ENCODE results near the gene MYH7B.
A peak's percentile ranks its signal among the peaks of the same experiment; 100 is the strongest.

The MYH7B gene

GRCh38 chr20:34955231-34956040 lies at the start of gene MYH7B, which contains the start of gene GSS:
Gene MYH7B (plus strand): TSS chr20:34955868. CDS start chr20:34978006, 22,138 bp downstream.
Gene GSS (minus strand): TSS chr20:34955806. CDS start chr20:34951852, 3,954 bp downstream.
- Histone ChIP-seq H3K9ac (ENCODE audit: low read length) (peak within 1 kb of the TSS; percentile 81), H3K4me1 (ENCODE audit: low read length) (peaks cover 11% of the 10 kb centered on the region), H3K79me2 (ENCODE audit: low read length) (peaks cover 7% of the 10 kb centered on the region), H3K9me3 (ENCODE audit: insufficient read depth, low read length) (no peaks in the 10 kb centered on the region), H3K4me3 (ENCODE audit: low read length) (peak within 1 kb of the TSS; percentile 77), H4K20me1 (ENCODE audit: insufficient read depth, low read length) (no peaks in the 10 kb centered on the region), H3K27me3 (ENCODE audit: low read depth, low read length) (no peaks in the 10 kb centered on the region), H3K36me3 (replicated peaks; ENCODE audit: low read depth, low read length) (no peaks in the 10 kb centered on the region), H3K27ac (ENCODE audit: low read length) (peak within 1 kb of the TSS; percentile 61), H3K4me2 (ENCODE audit: low read length) (peak within 1 kb of the TSS; percentile 74), H2AFZ (ENCODE audit: low read depth, low read length) (peak within 1 kb of the TSS; percentile 78)
- TF ChIP-seq CTCF (IDR thresholded peaks at IDR 0.05; ENCODE audit: low read depth, low read length): peak; percentile 70
- no peak for TF ChIP-seq EZH2phosphoT487 (IDR thresholded peaks at IDR 0.05; ENCODE audit: low read depth)

- no peak overlapping the region for H3K27ac ChIP-seq (ENCODE audit: low read length)
- no peak overlapping the region for H3K9ac ChIP-seq (ENCODE audit: low read length)
- H3K36me3 ChIP-seq (replicated peaks; ENCODE audit: low read depth, low read length): no peaks in the 10 kb centered on the region
- H4K20me1 ChIP-seq (ENCODE audit: insufficient read depth, low read length): no peaks in the 10 kb centered on the region
- H3K9me3 ChIP-seq (ENCODE audit: insufficient read depth, low read length): no peaks in the 10 kb centered on the region
- H2AFZ ChIP-seq (ENCODE audit: low read depth, low read length): no peak overlapping the region
- H3K4me1 ChIP-seq (ENCODE audit: low read length): peaks cover 28% of the 10 kb centered on the region
- no peak overlapping the region for H3K4me3 ChIP-seq (ENCODE audit: low read length)
- no peaks in the 10 kb centered on the region for H3K27me3 ChIP-seq (ENCODE audit: low read depth, low read length)
- H3K79me2 ChIP-seq (ENCODE audit: low read length): no peaks in the 10 kb centered on the region
- no peak overlapping the region for H3K4me2 ChIP-seq (ENCODE audit: low read length)
- TF ChIP-seq CTCF (IDR thresholded peaks at IDR 0.05; ENCODE audit: low read depth, low read length) (no peak), EZH2phosphoT487 (IDR thresholded peaks at IDR 0.05; ENCODE audit: low read depth) (no peak)
These were observed 47.8 kb upstream of the MYH7B start for GRCh38 chr20:34907616-34908469.

GRCh38 chr20:34915131-34915530 lies 40.5 kb upstream of the MYH7B start:
- Histone ChIP-seq H3K27ac (ENCODE audit: low read length) (no peak overlapping the region), H3K4me3 (ENCODE audit: low read length) (no peak overlapping the region), H3K79me2 (ENCODE audit: low read length) (no peaks in the 10 kb centered on the region), H3K4me2 (ENCODE audit: low read length) (no peak overlapping the region), H2AFZ (ENCODE audit: low read depth, low read length) (no peak overlapping the region), H3K9me3 (ENCODE audit: insufficient read depth, low read length) (no peaks in the 10 kb centered on the region), H3K9ac (ENCODE audit: low read length) (no peak overlapping the region), H3K36me3 (replicated peaks; ENCODE audit: low read depth, low read length) (no peaks in the 10 kb centered on the region), H3K4me1 (ENCODE audit: low read length) (peaks cover 8% of the 10 kb centered on the region), H3K27me3 (ENCODE audit: low read depth, low read length) (no peaks in the 10 kb centered on the region), H4K20me1 (ENCODE audit: insufficient read depth, low read length) (no peaks in the 10 kb centered on the region)
- TF ChIP-seq EZH2phosphoT487 (IDR thresholded peaks at IDR 0.05; ENCODE audit: low read depth) (no peak), CTCF (IDR thresholded peaks at IDR 0.05; ENCODE audit: low read depth, low read length) (no peak)
